ENCODE results near the gene ACSL6. TPM values are rescaled to one million over a fixed set of nuclear protein-coding genes. Genes with fewer than 3 reads are reported as not detected.

Gene ACSL6
- total and polyA plus RNA-seq, 2 experiments from 2014 or later = 1.7 to 2.4 TPM

- no peaks in the 10 kb centered on the region for H3K79me2 ChIP-seq
- no peaks in the 10 kb centered on the region for H3K36me3 ChIP-seq (replicated peaks; ENCODE audit: insufficient read depth, low read depth)
- no peaks in the 10 kb centered on the region for H3K27me3 ChIP-seq
- peak overlapping the region; percentile 8 for H3K4me2 ChIP-seq
- no peak for TF ChIP-seq CTCF (IDR thresholded peaks at IDR 0.05; ENCODE audit: poor library complexity)
- H4K20me1 ChIP-seq (ENCODE audit: insufficient read depth, poor library complexity, severe bottlenecking) = no peaks in the 10 kb centered on the region
- H3K9me3 ChIP-seq (ENCODE audit: low read depth) = no peaks in the 10 kb centered on the region
- H3K4me3 ChIP-seq = no peak overlapping the region
- 84% methylated on average over 5 of the region's 5 CpGs for WGBS (ENCODE audit: low lambda C conversion rate, missing lambda C conversion rate)
- H3K4me1 ChIP-seq (ENCODE audit: insufficient read depth) = peaks cover 33% of the 10 kb centered on the region
- no peak overlapping the region for H2AFZ ChIP-seq
- H3K27ac ChIP-seq = peak overlapping the region; percentile 66
- DNase-seq (ENCODE audit: low spot score) = no peak
- H3K9me2 ChIP-seq (replicated peaks; ENCODE audit: insufficient read depth) = no peaks in the 10 kb centered on the region
Observed at GRCh38 chr5:131997026-131997726, 14.3 kb downstream of the ACSL6 start.

DNA sequence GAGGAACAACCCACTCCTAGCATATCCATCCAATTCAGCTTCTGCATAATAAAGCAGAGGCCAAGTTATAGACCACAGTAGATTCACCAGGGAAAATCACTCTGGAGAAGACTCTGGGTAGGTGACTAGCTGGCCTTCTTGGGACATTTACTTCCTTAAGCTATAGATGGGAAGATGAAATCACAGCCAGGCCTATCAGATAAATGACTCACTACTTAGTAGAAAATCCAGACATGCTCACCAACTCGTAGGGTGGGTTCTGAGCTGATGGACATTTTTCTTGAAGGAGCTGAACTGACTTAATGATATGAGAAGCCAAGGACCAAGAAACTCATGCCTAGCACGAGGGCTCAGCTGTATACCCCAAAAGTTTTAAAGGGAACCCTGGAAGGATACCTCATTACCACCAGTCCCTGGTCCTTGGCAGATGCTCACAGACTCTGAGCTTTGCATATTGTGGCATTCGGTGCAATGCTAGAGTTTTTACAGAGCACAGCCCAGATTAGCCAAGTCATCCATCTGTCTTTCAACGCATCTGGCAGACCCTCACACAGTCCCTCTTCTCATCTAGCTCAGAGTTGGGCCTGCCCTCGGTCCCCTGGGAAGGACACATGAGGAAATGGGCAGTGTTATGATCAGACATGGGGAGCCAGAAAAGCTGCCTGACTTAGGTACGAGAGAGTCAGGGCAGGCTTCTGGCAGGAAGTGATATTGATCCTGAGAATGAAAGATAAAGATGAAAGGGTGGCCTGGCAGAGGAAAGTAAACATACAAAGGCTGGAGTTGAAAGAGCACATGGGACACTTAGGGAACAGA lies 15.0 kb downstream of the ACSL6 start:
- Histone ChIP-seq H3K9me2 (replicated peaks; ENCODE audit: insufficient read depth) (no peaks in the 10 kb centered on the region), H4K20me1 (ENCODE audit: insufficient read depth, poor library complexity, severe bottlenecking) (no peaks in the 10 kb centered on the region), H3K27ac (peak overlapping the region; percentile 66), H3K4me3 (no peak overlapping the region), H3K79me2 (no peaks in the 10 kb centered on the region), H3K9me3 (ENCODE audit: low read depth) (no peaks in the 10 kb centered on the region), H3K4me1 (ENCODE audit: insufficient read depth) (peaks cover 31% of the 10 kb centered on the region), H2AFZ (no peak overlapping the region), H3K27me3 (no peaks in the 10 kb centered on the region), H3K36me3 (replicated peaks; ENCODE audit: insufficient read depth, low read depth) (no peaks in the 10 kb centered on the region), H3K4me2 (peak overlapping the region; percentile 8)
- no peak for DNase-seq (ENCODE audit: low spot score)
- TF ChIP-seq EZH2 (IDR thresholded peaks at IDR 0.05; ENCODE audit: borderline replicate concordance) (no peak), EZH2phosphoT487 (IDR thresholded peaks at IDR 0.05; ENCODE audit: low read depth, severe bottlenecking, unreplicated experiment) (no peak), CTCF (IDR thresholded peaks at IDR 0.05; ENCODE audit: poor library complexity) (no peak)
- 53% methylated on average over 6 of the region's 6 CpGs for WGBS (ENCODE audit: low lambda C conversion rate, missing lambda C conversion rate)

GRCh38 chr5:131994533-131995226 lies 16.8 kb downstream of the ACSL6 start:
- Histone ChIP-seq H2AFZ (no peak overlapping the region), H4K20me1 (ENCODE audit: insufficient read depth, poor library complexity, severe bottlenecking) (no peaks in the 10 kb centered on the region), H3K9me2 (replicated peaks; ENCODE audit: insufficient read depth) (no peaks in the 10 kb centered on the region), H3K4me2 (no peak overlapping the region), H3K4me1 (ENCODE audit: insufficient read depth) (peaks cover 27% of the 10 kb centered on the region), H3K4me3 (no peak overlapping the region), H3K79me2 (no peaks in the 10 kb centered on the region), H3K27me3 (no peaks in the 10 kb centered on the region), H3K27ac (no peak overlapping the region), H3K9me3 (ENCODE audit: low read depth) (no peaks in the 10 kb centered on the region), H3K36me3 (replicated peaks; ENCODE audit: insufficient read depth, low read depth) (no peaks in the 10 kb centered on the region)
- WGBS (ENCODE audit: low lambda C conversion rate, missing lambda C conversion rate) = 64% methylated on average over 7 of the region's 7 CpGs
- TF ChIP-seq EZH2phosphoT487 (IDR thresholded peaks at IDR 0.05; ENCODE audit: low read depth, severe bottlenecking, unreplicated experiment) = no peak
- no peak for TF ChIP-seq CTCF (IDR thresholded peaks at IDR 0.05; ENCODE audit: poor library complexity)
- TF ChIP-seq EZH2 (IDR thresholded peaks at IDR 0.05; ENCODE audit: borderline replicate concordance) = no peak
- DNase-seq (ENCODE audit: low spot score) = no peak

Data from hepatocyte (in vitro differentiated cells).